Activated naive CD4-positive, alpha-beta T cell (primary cell): Measurements from ENCODE around the gene SHANK2.
"Not testable (repeated sequence)": the region's sequence is repeated elsewhere in the genome, so short reads cannot be mapped to it uniquely, and the experiment has no call there.

ENCODE experiments used
- DNase-seq, 4 experiments: peaks; one replicate each; lab custom pipeline; 2025; lab: John Stamatoyannopoulos, UW

SHANK2 gene

DNA sequence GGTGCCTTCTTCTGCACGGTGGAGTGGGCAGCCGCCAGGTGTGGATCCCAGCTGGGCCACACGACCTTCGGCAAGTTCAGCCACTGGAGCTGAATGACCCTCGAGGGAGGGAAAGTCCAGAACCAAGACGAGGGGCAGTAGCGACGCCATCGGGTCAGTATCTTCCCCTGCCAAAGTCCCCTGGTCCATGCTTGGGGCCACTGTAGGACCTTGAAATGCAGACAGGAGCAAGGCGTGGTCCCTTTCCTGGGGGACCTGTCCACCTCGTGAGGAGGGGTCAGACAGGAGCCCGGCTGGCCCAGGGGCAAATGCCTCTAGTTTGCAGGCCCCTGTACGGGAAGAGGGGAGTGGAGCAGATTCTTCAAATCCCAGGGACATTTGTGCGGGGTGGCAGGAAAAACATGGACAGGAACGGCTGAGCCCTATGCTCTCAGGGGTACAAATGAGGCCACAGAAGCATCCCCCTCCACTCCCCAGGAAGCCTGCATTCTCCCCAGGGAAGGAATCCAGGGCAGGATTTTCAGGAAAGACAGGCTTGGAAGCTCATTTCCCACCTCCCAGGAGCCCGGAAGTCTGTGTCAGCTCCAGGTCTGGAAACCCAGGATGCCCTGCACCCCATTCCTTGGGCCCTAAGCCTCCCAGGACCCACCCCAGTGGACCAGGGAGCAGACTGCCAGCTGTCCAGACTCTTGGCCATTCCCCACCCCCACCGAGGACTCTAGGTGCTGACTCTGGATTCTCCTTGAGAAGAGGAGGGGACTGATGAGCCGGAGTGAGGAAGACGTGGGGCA lies 6.6 kb downstream of the SHANK2 start:
- no peak for DNase-seq

DNA sequence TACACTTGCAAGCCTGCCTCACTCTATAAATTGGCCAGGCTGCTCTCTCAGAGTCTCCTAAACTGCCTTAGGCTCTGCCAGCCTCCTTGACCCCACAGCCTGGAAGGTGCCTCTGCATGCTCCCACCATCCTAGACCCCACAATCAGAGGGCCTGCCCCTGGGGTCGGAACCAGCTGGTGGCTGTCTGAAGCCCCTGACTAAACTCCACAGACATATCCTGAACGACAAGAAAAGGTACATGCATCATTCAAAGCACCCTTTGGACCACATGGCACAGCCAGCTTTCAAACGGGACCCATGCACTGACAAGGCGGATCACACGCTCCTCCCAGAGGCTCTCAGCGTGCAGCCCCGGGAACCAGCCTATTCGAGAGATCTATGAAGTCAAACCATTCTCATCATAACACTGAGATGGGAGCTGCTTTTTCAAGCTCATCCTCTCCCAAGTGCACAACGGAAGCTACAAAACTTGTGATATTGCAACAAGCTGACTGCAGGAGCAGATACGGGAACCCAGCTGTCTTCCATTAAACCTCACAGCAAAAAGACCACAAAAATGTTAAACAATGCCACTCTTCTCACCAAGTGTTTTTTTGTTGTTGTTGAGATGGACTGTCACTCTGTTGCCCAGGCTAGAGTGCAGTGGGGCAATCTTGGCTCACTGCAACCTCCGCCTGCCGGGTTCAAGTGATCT lies 8.1 kb downstream of the SHANK2 start:
- DNase-seq: no peak

DNA sequence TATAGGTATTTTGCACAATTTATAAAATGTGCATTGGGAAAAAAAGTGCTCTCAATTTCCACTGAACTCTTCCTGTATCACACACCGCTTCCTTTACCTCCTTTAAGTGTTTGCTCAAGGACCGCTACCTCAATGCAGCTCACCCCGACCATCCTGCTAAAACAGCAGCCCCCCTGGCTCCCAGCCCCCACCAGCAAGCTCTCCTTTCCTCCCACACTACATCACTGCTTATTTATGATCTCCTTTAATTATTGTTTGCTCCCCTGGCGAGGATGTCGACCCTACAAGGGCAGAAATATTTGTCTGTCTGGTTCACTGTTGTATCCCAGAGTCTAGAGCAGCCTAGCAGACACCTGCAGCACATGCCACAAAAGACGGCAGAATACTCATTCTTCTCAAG lies 10.0 kb downstream of the SHANK2 start:
- DNase-seq: no peak

DNA sequence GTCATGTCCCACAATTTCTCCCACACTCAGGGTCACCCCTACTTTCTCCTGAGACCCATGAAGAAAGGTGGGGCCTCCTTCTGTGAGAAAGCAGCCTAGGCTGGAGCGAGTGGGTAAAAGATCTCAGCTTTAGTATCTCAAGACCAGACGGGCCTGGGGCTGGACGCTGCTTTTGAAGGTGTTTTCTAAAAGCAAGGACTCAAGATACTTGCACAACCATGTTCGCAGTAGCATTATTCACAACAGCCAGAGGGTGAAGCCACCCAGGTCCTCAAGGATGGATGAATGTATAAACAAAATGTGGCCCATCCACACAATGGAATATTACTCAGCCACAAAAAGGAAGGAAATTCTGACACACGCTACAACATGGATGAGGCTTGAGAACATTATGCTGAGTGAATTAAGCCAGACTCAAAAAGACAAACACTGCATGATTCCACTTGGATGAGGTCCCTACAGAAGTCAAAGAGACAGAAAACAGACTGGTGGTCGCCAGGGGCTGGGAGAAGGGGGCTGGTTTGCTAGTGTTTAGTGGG lies 10.6 kb downstream of the SHANK2 start:
- no peak for DNase-seq

DNA sequence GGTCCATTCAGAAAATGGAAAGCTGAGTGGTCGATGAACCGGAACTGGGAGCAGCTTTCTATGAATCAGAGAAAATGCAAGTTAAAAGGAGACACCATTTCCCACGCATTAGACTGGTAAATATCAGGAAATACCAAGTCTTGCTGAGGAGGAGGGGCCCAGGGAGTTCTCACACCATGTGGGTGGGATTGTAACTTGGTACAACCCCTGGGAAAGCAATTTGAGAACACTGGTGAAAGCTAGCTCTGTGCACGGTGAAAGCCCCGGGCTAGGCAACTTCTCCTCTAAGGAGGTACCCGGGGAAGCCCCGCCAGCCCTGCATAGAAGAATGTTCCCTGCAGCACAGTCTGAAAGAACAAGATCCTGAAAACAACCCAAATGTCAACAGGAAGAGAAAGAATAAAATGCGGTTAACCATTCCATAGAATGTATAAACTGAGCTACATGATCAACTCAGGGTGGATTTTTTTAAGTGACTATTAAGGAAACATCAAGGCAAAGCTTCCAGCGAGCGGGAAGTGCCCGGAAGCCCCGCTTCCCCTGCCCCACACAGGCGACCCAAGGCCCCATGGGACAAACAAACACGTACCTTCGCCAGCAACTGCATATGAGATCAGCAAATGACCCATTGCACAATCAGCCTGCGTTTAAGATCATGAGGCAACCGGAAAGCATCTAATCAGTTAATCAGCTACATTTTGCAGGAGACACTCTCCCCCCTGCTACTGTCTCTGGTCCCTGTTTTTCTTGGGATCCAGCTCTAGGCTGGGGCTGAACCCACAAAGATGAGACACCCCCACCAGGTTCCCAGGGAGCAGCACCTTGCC lies 11.3 kb downstream of the SHANK2 start:
- DNase-seq: no peak

DNA sequence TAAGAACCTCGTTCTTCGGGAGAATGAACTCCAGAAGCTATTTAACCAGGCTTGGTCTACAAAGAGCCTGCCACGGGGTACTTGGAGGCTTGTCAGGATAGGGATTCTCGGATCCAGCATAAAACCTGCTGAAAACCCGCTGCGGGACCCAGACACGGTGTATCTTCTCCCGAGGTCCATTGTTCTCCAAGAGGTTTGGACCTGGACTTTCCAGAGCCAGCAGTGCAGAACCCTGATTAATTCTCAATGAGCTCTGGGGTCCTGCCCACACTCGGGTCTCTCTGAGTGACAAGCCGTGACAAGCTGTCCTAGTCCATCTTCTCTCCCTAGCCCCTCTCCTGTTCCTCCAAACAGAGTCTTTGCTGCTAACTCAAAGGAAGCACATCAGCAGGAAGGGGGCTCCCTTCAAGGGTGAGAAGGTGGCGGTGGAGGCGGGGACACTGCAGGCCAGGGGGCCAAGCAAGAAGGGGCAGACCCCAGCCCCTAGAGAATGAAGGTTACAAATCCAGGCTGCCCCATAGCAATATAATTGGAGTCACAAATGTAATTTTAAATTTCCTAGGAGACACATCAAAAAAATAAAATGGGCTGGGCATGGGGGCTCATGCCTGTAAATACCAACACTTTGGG lies 12.2 kb downstream of the SHANK2 start:
- no peak for DNase-seq

DNA sequence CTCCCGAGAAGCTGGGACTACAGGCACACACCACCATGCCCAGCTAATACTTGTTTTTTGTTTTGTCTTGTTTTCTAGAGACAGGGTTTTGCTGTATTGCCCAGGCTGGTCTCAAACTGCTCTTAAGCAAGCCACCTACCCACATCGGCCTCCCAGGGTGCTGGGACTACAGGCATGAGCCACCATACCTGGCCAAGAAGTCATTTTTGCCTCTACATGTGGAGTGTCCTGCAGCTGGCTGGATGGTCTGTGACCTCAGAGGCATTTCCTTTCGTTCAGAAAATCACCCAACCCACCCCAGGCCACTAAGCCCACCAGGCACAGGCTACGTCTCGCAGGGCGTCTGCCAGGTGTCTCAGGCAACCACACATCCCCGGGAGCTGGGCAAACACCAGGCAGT lies 12.8 kb downstream of the SHANK2 start:
- no peak for DNase-seq

DNA sequence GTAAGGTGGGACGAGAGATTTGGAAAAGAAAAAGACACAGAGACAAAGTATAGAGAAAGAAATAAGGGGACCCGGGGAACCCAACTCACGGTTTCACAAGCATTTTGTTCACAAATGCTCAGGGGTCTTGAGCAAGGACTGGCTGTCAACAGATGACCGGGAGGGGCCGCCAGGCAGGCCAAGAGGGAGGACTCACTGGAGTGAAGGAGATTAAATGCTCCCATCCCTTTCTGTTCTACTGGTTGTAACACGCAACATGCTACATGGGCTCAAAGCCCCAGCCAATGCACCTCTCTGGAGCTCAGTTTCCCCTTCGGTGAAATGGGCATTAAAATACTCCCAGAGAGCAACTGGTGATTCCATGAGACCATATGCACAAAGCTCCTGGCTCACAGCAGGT lies 13.4 kb downstream of the SHANK2 start:
- DNase-seq: no peak

DNA sequence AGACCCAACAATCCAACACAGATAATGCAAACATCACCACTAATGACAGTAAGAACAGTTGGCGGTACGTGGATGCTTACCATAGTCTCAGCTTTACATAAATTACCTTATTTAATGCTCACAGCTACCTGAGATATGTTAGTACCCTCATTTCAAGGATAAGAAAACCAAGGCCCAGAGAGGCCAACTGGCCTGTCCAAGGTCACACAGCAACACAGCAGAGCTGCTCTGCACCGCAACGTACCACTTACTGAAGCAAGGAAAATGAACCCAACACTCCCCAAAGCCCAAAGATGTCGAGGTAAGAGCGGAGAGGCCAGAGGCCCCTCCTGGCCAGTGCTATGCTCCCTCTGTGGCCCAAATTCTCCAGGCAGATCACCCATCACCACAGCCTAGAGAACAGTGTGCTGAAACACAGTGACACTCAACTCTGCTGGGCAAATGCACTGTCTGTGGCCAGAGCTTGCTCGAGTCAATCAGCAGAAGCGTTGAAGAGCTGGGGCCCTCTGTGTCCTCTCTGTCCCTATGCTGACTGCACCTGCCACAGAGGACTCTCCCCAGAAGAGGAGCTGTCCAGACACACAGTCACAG lies 14.0 kb downstream of the SHANK2 start:
- no peak for DNase-seq

DNA sequence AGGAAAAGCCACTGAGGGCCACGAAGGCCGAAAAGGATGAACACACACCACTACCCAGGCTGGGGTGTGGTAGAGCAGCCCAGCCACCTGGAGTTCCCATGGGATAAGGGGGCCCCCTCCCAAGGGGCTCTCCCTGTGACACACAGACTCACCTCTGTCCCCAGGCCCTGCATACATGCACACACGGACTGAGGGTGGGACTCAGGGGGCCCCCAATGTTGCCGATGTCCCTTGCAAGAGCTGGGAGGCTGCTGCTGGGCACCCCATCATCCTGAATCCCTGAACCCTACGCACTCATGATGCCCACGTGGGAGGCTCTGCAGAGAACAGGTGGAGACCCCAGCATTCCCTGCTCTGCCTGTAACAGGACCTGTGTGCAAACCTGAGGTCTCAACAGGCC lies 14.5 kb downstream of the SHANK2 start:
- no peak for DNase-seq

DNA sequence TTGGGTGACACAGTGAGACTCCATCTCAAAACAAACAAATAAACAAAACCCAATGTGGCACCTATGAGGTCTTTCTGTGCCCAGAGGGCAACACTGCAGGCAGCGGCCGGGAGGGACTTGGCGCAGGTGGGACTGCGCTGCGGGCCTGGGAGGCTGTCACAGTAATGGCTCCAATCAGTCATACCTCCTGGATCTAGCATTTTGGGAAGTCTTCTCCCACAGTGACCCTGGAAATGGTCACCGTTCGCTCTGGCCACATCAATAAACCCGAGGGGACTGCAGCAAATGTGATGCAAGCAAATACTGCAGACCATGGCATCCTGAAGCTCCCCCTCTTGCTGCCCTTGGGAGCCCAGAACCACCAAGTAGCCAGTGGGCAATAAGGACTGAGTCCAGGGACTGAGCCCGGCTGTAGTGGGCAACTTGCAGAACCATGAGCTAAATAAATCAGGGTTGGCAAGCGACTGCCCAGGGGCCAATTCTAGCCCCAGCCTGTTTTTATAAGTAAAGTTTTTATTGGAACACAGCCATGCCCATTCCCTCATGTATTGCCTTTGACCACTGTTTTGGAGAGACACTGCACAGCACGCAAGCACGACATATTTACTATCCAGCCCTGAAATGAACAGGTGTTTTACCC lies 15.4 kb downstream of the SHANK2 start:
- DNase-seq: no peak

DNA sequence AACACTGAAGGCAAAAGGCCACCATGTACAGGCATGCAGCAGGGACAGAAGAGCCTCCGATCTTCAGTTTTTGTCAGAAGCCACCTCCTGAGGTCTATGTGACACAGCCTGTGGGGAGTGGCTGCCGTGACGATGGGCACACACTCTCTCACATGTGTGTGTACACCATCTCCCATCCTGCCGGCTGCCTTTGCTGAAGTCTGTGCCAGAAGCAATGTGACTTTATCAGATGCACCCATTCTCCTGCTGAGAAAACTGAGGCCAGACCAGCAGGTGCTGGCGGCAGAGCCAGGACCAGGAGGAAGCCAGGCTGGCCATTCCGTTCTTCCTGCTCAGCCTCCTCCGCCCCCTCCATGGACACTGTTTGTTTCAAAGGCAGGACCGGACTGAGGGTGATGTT lies 16.7 kb downstream of the SHANK2 start:
- no peak for DNase-seq

DNA sequence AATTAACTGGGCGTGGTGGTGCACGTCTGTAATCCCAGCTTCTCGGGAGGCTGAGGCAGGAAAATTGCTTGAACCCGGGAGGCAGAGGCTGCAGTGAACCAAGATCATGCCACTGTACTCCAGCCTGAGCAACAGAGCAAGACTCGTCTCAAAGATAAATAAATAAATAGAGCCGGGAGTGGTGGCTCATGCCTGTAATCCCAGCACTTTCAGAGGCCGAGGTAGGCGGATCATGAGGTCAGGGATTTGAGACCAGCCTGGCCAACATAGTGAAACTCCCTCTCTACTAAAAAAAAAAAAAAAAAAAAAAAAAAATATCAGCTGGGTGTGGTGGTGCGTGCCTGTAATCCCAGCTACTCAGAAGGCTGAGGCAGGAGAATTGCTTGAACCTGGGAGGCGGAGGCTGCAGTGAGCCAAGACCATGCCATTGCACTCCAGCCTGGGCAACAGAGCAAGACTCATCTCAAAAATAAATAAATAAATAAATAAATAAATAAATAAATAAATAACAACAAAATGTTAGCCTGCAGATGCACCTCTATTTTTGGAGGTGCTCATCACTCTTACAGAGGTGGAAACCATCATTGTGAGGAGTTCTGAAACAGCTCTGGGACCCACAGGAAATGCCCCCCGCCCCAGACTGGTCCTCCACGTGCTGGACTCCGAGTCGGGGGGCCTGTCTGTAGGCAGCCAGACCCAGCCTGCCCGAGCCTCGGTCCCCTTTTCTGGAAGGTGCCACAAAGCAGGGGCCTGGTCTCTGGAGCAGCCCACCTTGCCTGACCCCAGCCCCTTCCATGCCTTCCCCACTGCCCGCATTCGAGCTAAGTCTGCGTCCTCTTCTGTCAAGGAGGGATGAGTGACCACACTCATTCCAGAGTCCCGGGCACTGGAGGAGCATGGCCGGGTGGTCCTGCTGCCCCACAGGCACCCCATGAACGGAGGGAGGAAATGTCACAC lies 18.2 kb downstream of the SHANK2 start:
- DNase-seq: not testable (repeated sequence)

DNA sequence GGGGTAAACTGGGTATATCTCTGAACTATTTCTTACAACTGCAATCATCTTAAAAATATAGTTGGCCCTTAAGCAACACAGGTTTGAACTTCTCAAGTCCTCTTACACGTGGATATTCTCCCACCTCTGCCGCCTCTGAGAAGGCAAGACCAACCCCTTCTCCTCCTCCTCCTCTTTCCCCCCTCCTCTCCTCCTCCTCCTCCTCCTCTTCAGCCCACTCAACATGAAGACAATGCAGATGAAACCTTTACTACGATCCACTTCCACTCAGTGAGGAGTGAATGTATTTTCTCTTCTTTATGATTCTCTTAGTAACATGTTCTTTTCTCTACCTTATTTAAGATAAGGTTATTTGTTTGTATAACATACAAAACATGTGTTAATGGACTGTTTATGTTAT lies 20.0 kb downstream of the SHANK2 start:
- DNase-seq: no peak

DNA sequence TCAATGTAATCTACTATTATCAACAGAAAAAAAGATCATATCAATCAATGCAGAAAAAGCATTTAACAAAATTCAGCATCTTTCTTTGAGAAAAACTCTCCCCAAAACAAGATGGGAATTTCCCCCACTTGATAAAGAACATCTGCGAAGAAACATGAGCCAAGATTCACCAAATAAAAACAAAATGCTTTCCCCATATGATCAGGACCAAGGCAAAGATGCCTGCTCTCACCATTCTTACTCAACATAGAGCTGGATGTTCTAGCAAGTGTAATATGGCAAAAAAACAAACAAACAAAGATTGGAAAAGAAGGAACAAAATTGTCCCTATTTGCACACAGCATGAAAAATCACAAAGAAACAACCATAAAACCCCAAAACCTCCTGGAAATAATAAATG lies 23.4 kb downstream of the SHANK2 start:
- no peak for DNase-seq

DNA sequence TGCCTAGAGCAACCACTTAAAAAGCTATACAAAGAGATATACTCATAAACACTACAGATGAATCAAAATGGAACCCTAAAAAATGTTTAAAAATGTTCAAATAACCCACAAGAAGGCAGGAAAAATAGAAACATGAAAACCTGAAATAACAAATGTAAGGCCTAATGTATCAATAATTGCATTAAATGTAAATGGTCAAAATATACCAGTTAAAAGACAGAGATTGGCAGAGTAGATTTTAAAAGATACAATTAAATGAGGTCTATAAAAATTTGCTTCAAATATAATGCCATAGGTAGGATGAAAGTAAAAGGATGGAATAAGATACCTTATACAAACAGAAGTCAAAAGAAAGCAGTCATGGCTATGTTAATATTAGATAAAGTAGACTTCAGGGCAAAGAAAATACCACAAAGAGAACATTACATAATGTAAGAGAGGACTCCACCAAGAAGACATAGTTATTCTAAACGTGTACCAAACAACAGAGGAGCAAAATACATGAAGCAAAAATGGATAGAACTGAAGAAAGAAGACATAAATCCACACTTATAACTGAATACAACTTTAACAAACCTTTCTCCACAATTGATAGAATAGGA lies 25.2 kb downstream of the SHANK2 start:
- DNase-seq: no peak

DNA sequence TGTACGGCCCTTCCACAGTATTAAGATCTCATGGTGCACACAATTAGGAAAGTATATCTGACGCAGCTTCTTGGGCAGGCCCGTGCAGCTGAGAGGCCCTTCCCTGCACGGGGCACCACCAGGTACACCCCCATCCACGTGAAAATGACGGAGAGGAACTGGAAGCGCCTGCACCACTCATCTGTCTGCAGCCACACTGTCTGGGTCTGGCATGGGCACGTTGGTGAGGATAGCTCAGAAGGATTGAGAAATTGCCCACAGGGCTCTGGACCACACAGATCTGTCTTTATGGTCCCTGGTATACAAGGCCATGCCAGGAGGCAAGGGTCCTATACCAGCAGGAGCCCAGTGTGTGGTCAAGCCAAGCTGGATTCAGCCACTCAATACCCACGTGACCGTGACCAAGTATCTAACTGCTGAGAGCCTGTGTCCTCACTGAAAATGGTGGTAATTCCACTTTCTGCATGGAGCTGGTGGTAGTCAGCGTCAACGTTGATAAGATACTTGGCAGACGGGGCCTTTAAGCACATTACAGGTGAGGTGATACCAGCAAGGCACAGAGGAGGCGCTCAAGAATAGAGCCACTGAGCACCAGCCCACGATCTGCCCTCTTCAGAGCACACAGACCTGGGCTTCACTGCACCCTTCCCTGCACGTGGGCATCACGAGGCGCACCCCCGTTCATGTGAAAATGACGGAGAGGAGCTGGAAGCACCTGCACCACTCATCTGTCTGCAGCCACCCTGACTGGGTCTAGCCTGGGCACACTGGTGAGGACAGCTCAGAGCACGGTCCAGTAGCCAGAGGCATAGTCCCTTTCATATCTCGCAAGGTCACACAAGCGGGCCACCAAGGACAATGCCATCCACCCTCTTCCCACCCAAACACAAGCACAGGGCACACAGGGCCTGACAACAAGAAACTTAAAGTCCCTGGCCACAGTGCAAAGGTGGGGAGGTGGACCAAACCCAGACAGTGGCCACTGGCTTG lies 28.4 kb downstream of the SHANK2 start:
- no peak for DNase-seq

DNA sequence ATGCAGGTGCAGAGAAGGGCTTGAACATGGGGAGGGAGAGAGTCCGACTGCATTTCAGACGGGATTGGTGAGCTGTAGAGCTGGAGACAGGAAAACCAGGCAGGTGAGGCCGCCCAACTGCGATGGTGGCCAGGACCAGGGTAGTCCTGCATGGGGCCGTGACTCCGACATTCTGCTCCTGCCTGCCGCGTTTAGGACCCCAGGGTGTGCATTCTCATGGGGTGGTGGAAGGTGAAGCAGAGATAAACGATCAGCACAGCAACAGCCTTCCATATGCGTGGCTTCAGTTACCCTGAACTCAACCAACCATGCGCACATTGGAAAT lies 29.3 kb downstream of the SHANK2 start:
- DNase-seq: no peak
